ENCODE measurements around the gene ACOX3. TPM values are rescaled to one million over a fixed set of nuclear protein-coding genes. Genes with fewer than 3 reads are reported as not detected.
A peak's percentile ranks its signal among the peaks of the same experiment; 100 is the strongest.
"Not testable (repeated sequence)": the region's sequence is repeated elsewhere in the genome, so short reads cannot be mapped to it uniquely, and the experiment has no call there.

ACOX3 gene
- polyA plus RNA-seq, 4 donors, result 15.0 to 17.5 (median 15.7) TPM

GRCh38 chr4:8407756-8408155 is 32.8 kb downstream of the ACOX3 start:
- DNase-seq (ENCODE audit: low read depth in 4 of 4, low spot score in 3 of 4), result no peak

DNA sequence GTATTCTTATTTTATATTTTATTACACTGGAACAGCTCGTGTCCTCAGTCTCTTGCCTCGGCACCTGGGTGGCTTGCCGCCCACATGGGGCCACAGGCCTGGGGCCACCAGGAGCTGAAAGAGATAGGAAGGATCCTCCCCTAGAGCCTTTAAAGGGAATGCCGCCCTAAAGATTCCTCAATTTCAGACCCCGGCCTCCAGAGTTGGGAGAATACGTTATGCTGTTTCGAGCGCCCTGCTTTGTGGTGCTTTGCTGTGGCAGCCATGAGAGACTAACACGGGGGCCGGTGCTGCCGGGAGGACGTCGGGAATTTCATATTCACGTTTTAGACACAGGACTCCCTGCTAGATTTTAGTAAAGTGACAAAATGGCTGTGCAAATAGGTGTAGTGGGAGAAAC is 33.2 kb downstream of the ACOX3 start:
- DNase-seq (ENCODE audit: low read depth in 4 of 4, low spot score in 3 of 4), result no peak

DNA sequence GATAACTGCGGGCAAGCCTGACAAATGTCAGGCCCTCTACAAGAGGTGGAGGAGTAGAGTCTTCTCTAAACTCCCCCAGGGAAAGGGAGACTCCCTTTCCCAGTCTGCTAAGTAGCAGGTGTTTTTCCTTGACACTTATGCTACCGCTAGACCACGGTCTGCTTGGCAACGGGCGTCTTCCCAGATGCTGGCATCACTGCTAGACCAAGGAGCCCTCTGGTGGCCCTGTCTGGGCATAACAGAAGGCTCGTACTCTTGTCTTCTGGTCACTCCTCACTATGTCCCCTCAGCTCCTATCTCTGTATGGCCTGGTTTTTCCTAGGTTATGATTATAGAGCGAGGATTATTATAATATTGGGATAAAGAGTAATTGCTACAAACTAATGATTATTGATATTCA is 33.6 kb downstream of the ACOX3 start:
- not testable (repeated sequence) for DNase-seq (ENCODE audit: low read depth in 4 of 4, low spot score in 3 of 4)

DNA sequence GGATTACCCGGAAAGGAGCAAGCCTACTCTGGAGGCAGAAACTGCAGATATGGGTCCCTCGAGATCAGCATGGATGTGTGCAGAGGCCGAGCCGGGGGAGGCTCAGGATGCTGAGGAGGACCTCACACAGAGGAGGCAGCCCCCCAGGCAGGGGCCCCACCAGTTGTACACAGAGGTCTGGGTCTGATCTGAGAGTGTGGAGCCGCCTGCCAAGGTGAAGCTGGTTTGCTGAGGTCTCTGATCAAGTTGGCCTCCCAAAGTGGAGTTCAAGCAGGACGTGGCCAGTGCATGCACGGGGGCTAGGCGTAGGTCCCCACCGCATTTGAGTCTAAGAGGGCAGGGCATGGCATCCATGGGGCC is 35.0 kb downstream of the ACOX3 start:
- DNase-seq (ENCODE audit: low read depth in 4 of 4, low spot score in 3 of 4), result no peak

DNA sequence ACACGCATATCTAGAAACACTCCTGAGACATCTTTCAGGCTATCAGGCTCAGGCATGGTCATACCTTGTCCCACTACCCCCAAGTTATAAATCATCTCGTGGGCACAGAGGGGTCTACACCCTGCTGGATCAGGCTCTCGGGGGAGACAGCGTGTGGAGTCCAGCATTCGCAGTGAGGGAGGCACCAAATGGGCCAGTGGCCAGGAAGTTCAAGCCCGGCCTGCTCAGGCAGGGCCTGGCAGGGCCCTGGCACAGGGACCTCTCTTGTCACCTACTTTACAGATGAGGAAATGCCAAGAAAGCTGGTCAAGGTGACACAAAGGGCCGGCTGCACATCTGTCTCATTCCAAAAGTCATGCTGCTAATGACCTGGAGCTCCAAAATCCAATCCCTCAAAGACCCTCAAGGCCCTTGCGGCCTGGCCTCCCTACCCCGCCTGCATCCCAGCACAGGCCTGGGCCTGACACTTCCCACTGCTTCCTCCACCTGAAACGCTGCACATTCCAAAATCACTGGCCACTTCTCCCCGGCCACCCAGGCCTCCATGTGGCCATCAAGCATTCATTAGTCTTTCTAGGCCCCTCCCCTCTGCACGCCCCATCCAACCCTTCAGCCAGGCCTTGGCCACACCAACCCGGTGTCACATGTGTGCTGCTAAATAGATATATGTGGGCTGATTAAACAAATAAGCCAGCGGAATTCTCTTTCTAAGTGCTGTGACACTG is 35.6 kb downstream of the ACOX3 start:
- no peak for DNase-seq (ENCODE audit: low read depth in 4 of 4, low spot score in 3 of 4)

DNA sequence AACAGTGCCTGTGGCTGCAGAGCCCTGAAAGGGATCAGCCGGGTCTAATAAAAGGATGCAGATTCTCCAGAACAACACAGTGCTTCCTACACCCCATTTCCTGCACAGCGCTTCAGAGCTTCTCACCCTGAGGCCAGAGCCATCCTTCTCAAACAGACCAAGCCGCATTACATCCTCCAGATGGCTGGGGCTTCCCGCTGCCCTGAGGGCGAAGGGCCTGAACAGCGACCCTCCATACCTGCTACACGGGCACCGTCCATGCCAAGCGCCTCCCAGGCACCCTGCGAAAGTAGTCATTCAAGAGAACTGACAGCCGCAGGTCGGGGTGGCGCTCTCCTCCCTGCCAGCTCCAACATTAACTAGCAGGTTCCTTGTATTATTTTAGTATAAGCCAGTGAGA is 36.5 kb downstream of the ACOX3 start:
- no peak for DNase-seq (ENCODE audit: low read depth in 4 of 4, low spot score in 3 of 4)

DNA sequence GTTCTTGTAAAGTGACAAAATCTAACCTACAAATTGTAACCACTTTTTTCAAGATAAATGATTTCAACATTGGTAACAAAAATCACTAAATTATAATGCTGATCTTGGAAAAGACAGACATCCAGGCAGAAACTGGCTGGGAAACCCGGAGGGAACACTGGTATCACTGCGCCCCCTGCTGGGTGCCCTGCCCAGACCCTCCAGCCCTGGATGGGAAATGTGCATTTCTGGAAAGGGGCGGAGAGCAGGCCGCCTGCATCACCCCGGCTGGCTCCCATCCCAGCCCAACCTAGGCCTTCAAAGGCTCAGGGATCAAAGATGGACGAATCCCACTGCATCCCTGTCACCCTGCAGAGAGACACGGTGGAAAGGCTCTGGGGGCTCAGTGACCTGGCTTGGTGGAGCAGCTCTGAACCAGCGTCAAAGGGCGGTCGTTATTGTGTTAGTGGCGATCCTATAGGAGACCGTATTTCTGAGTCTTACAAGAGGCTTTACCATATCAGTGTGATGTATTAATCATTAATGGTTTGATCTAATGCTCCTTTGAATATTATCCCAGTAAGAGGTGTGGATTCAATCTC is 37.3 kb downstream of the ACOX3 start:
- DNase-seq (ENCODE audit: low read depth in 4 of 4, low spot score in 3 of 4), result peak in 1 of 4 donors; percentile 61

DNA sequence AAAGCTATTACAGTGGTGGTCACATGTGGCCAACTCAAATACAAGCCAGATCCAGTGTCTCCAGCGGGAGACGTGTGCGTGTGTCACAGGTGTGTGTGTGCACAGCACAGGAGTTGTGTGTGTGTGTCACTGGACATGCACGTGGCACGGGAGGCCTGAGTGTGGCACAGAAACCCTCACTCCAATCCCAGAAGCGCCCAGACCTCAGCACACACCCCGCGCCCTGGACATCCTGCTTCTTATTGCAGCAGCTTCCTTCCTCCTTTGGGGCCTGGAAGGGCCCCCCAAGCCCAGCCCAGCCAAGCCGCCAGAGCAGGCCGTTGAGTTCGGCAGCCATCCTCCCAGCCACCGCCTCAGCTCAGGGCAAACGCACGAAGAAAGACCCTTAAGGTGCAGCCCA is 37.9 kb downstream of the ACOX3 start:
- DNase-seq (ENCODE audit: low read depth in 4 of 4, low spot score in 3 of 4), result no peak

GRCh38 chr4:8402181-8402597 is 38.3 kb downstream of the ACOX3 start:
- DNase-seq (ENCODE audit: low read depth in 4 of 4, low spot score in 3 of 4), result no peak

GRCh38 chr4:8401665-8402064 is 38.9 kb downstream of the ACOX3 start:
- no peak for DNase-seq (ENCODE audit: low read depth in 4 of 4, low spot score in 3 of 4)

DNA sequence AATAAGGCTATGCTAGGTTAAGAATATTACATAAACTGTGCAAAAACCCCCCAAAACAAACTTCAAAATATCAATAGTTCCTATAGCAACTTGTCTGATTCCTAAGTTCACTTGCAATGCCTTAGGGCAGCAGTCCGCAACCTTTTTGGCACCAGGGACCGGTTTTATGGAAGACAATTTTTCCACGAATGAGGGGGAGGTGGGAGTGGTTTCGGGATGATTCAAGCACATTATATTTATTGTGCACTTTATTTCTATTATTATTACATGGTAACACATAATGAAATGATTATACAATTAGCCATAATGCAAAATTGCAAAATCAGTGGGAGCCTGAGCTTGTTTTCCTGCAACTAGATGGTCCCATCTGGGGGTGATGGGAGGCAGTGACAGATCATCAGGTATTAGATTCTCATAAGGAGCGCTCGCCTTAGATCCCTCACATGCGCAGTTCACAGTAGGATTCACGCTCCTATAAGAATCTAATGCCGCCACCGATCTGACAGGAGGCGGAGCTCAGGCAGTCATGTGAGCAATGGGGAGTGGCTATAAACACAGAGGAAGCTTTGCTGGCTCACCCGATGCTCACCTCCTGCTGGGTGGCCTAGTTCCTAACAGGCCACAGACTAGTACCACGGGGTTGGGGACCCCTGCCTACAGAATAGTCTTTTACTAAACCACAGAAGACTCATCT is 39.7 kb downstream of the ACOX3 start:
- DNase-seq (ENCODE audit: low read depth in 4 of 4, low spot score in 3 of 4), result no peak

- DNase-seq (ENCODE audit: low read depth in 4 of 4, low spot score in 3 of 4), result no peak
These were observed 41.2 kb downstream of the ACOX3 start for GRCh38 chr4:8399298-8399697.

DNA sequence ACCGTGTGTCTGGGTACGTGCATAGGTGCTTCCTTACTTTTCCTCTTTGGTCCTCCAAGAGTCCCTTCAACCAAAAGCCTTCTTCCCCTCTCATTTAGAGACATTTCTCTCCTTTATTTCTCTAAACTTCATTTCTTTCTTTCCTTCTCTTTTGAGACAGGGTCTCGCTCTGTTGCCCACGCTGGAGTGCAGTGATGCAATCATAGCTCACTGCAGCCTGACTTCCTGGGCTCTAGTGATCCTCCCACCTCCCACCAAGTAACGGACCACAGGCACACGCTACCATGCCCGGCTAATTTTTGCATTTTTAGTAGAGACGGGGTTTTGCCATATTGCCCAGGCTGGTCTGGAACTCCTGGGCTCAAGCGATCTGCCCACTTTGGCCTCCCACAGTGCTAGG is 42.2 kb downstream of the ACOX3 start:
- DNase-seq (ENCODE audit: low read depth in 4 of 4, low spot score in 3 of 4), result no peak

DNA sequence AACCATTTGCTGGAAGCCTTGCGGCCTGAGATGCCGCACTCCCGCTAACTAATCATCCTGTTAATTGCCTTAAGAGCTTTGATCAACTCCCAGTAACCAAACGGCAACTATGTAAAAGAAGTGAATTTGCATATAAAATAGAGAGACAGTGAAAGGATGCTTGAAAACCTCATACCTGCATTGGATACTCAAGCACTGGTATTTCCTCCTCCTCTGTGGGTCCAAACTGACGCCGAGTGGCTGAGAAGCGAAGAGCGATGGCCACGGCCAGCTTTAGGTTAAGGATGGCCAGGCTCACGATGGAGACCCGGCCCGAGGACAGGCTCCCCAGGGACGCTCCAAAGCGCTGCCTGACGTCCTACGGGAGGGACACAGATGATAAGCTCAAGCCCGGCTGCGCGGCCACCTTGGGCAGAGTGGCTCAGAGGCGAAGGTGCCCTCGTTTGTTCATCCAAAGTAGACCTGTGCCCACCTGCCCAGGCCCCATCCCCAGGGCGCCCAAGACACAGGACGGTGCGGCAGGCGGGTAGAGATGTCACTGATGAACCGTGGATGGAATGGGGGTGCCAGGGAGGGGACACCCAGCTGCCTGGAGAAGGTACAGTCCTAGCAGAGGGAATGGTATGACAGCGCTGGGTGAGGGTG is 43.6 kb downstream of the ACOX3 start:
- no peak for DNase-seq (ENCODE audit: low read depth in 4 of 4, low spot score in 3 of 4)

GRCh38 chr4:8395504-8396296 is 44.8 kb downstream of the ACOX3 start:
- DNase-seq (ENCODE audit: low read depth in 4 of 4, low spot score in 3 of 4), result no peak

GRCh38 chr4:8394806-8395205 is 45.7 kb downstream of the ACOX3 start:
- DNase-seq (ENCODE audit: low read depth in 4 of 4, low spot score in 3 of 4), result no peak

DNA sequence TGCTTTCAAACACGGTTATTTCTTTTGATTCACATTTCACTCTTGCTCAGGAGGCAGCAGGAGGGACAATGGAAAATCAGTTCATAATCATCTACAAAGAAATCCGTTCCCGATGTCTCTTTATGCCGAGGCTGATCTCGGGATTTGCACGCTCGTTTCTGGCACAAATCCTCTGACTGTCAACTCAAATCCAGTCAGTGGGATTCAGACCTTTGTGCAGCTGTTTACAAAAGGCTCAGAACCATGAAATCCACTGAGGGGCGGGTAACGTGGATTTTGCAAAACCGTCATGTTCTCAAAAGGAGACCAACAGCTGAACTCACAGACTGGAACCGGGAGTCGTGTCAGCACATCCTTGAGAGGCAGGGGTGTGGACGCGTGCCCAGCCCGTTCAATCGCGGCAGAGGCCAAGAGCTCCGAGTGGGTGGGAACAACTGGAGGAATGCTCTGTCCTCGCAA is 46.4 kb downstream of the ACOX3 start:
- no peak for DNase-seq (ENCODE audit: low read depth in 4 of 4, low spot score in 3 of 4)

GRCh38 chr4:8393593-8394038 is 46.9 kb downstream of the ACOX3 start:
- DNase-seq (ENCODE audit: low read depth in 4 of 4, low spot score in 3 of 4), result no peak

- DNase-seq (ENCODE audit: low read depth in 4 of 4, low spot score in 3 of 4), result no peak
These were observed 47.8 kb downstream of the ACOX3 start for GRCh38 chr4:8392591-8393190.

GRCh38 chr4:8391972-8392371 is 48.6 kb downstream of the ACOX3 start:
- no peak for DNase-seq (ENCODE audit: low read depth in 4 of 4, low spot score in 3 of 4)
